GF-D8 (cell line): ENCODE measurements around the gene STX1A.
A peak's percentile ranks its signal among the peaks of the same experiment; 100 is the strongest.

Source experiments
- DNase-seq: peaks from one replicate; lab custom pipeline; 2025; lab: John Stamatoyannopoulos, UW

Gene STX1A

DNA sequence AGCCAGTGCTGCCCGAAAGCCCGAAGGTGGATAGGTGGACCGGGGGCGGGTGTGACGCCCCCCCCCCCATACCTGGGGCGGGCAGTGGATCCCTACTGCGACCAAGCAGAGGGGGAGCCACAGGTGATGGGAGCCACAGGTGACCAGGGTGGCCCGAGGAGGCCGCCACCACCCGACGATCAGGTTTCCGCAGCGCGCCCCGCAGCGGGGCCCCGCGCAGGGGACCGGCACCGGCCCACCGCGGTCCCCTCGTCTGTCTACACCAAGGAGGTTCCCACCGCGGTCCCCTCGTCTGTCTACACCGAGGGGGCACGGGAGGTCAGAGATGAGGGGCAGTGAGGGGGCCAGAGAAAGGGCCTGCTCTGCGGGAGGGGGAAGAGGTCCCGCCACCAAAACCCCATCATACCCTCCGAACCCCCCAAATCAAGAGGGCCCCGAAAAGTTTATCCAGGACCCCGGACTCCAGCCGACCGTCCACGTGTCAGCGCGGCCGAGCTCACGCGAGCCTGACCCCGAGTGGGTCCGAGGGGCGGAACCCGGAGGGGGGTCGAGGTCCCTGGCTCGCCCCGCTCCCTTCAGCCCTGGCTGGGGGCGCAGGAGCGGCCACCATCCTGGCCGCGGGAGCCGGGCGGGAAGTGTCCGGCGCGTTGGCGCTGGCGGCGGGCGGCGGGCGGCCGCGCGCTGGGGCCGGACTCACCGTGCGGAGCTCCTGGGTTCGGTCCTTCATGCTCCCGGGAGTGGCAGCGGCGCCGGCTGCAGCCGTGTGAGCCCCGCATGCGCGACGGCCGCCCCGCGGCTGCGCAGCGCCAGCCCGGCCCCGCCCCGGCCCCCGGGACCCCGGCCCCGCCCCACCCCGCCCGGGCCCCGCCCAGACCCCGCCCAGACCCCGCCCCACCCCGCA lies at the start of gene STX1A:
TSS of gene STX1A (minus strand) at position 765 of the 901 bp plus-strand sequence. CDS start at position 727, 38 bp downstream.
- peak; percentile 19 for DNase-seq

DNA sequence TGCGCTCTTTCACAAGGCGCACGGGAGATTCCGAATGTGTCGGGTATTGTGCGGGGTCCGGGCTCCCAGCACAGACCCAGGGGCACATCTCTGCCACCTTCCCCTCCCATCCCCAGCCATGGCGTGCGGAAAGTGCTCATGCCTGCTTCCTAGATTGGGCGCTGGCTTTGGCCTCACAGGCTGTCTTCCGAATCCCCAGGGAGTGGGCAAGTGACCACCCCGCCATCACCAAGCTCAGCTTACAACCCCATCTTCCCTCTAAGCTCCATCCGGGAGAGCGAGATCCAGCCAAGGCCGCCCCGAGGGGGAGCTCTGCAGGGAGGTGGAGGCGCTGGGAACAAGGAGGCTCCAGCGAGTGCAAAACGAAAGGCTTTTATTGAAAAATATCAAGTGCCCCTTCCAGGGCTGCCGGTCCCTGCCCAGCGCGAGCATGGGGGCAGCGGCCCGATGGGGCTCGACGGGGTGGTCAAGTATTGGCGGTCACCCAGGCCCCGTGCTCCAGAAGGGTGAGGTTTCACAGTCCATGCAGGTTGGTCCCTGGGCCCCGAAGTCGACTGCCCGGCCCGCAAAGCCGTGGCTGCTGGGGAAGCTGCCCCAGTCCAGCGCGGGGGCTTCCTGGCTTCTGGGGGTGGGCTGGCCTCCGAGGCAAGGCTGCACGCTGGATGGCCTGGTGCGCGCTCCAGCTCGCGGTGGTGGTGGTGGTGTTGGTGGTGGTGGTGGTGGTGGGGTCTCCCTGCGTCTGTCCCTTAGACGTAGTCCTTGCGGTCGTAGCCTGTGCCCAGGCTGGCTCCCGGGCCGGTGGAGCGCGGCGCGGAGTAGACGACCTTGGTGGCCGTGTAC lies 49.4 kb upstream of the STX1A start:
- no peak for DNase-seq

DNA sequence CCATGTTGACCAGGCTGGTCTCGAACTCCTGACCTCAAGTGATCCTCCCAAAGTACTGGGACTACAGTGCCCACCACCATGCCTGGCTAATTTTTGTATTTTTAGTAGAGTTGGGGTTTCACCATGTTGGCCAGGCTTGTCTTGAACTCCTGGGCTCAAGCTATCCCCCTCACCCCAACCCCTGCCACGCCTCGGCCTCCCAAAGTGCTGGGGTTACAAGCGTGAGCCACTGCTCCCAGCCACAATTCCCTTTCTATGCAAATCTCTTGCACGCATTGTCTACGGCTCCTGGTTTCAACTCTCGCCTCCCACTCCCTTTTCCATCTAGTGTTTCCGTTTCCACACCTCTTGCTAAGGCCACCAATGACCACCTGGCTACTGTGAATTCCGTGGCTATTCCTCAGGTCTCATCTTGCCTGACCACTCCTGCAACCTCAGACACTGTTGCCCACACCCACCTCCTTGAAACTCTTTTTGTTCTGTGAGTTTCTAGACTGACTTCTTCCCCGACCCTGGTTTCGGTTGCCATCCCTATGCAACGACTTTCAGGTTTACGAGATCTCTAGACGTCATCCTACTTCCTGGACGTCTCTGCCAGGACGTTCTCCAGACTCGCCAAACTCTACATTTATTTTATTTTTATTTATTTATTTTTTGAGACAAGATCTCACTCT lies 47.2 kb upstream of the STX1A start:
- no peak for DNase-seq

DNA sequence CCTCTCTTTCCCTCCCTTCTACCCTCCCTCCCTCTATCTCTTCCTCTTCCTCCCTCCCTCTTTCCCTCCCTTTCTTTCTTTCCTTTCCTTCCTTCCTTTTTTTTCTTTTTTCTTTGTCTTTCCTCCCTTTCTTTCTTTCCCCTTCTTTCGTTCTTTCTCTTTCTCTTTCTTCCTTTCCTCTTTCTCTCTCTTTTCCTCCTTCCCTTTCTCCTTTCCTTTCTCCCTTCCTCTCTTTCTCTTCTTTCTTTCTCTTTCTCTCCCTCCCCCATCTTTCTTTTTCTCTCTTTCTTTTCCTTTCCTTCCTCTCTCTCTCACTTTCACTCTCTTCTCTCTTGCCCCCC lies 43.2 kb upstream of the STX1A start:
- no peak for DNase-seq

DNA sequence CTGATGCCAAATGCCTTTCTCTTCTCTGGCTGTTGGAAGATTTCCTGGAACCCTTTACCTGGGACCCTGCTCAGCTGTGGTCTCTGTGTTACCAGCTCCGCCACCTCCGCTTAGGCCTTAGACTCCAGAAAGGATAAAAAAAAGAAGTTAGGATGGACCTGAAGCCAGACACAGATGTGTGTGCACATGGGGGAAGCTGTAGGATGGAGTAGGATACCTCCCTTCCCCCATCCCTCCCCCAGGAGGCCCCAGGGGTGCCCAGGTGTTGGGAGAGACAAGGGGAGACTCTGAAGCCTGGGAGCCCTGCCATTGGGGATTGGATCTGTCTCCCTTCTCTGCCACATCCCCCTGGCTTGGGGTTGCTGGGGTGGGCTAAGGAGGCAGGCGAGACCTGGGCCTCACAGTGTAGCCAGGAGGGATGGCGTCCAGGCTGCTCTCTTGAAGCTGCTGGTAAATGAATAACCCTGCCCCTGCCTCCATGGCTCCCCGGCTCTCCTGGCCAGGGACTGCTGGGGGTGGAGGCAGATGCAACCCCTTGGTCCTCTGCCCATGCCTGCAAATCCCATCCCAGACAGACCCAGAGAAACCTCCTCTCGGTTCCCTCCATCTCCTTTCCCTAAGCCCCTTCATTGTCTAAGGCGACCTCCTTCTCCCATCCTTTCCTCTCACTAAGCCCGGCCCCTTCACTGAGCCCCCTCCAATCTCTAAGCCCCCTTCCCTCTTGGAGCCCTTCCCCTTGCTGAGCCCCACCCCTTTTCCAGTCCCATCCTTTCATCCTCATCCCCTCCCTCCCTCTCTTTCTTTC lies 42.6 kb upstream of the STX1A start:
- DNase-seq, result no peak

DNA sequence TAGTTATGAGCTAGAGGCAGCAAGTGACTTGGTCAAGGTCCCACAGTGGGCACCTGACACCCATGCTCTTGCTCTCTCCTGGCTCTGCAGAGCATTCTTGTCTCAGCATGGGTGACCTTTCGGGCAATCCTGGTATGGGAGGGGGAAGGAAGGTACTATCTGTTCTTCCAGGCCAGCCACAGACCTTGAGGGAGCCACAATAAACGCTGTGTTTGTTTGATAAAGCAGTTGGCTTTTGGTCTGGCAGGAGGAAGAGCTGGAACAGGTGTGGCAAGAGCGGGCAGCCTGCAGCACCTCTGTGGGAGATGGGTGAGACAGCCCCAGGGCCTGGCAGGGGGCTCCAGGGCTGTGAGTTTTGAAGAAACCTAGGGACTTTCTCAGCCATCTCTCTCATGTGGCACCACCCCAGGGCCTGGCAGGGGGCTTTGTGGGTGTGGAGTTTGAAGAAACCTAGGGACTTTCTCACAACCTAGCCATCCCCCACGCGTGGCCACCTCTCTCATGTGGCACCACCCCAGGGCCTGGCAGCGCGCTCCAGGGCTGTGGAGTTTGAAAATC lies 39.2 kb upstream of the STX1A start:
- no peak for DNase-seq

DNA sequence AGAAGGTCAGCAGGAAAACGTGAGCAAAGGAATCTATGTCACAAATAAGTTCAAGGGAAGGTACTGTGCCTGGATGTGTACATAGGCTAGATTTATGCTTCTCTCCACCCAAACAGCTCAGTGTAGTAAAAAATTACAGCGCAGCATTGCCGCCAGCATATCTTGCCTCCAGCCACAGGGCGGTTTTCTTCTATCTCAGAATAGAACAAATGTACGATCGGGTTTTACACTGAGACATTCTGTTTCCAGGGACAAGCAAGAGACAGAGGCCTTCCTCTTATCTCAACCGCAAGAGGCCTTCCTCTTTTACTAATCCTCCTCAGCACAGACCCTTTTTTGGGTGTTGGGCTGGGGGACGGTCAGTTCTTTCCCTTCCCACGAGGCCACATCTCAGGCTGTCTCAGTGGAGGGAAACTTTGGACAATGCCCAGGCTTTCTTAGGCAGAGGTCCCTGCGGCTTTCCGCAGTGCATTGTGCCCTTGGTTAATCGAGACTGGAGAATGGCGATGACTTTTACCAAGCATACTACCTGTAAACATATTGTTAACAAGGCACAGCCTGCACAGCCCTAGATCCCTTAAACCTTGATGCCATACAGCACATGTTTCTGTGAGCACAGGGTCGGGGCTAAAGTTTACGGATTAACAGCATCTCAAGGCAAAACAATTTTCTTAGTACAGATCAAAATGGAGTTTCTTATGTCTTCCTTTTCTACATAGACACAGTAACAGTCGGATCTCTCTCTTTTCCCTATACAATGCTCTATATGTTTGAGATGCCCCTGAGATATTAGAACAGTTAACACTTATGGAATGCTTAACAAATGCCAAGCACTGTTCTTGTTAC lies 30.7 kb upstream of the STX1A start:
- DNase-seq, result peak; percentile 60

DNA sequence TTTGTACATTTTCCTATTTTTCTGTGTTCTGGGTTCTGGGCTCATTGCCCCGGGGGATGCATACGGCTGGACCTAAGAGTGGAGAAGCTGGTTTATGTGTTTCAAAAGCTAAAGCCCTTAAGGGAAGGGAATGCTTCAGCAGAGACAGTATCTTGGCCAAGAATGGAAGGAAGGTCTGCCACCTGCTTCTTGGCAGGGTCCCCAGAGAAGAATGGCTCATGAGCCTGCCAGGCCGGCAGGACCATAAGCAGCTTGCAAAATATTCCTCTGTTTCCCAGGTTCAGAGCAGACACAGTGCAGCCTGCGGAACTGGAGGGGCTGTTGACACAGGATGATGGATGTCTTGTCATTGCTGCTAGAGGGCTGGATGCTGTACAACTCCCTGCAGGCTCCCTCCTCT lies 26.9 kb upstream of the STX1A start:
- no peak for DNase-seq

DNA sequence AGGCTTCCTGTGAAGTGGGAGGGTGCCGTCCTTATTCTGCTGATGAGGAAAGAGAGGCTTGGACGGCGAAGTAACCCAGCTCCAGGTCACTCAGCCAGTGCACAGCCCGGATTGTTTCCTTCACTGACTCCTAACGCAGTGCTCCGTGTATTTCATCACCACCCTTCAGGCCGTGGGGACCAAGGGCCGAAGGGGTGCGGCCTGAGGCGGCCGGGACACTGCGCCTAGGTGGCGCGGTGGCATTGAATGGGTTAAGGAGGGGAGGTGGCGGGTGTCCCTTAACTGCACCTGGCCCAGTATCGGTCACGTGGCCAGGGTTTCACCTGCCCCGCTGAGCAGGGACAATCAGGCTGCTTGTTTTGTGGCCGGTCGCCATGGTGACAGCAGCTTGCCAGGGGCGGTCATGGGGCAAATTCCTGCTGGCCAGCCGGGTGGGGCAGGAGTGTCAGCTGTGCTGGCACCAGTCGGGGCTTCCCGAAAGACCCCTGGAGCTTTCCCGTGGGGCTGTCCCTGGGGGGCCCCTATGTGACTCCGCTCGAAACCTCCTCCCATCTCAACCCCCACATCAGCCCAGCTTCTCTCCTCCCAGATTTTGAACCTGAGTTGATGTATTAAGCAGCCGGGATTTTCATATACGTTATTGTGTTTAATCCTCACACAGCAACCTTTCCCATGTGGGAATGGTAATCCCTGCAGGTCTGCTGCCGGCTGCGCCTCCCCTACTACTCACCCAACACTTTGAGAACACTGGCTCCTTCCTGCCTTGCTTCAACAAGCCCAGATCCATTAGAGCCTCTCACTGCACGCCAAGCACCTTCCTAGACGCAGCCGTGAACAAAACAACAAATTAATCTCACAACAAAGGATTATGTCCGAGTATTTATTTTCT lies 23.5 kb upstream of the STX1A start:
- no peak for DNase-seq

DNA sequence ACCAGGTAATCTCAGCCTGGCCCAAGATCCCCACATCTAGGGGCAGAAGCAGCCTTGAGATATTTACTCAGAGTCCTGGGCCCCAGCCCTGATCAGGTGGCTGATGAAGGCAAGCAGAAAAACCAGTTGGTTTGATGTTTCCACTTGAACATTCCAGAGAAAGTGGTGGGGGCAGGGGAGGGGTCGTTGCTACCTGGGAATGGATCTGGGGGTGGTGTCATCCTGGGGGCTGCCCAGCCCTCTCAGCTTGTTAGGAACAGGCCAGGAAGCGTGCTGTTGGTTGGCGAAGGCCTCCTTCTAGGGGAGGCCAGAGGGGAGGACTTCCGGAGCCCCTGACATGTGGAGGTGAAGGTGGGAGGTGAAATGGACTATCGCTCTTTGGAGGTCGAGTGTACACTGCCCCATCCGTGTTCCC lies 22.9 kb upstream of the STX1A start:
- DNase-seq, result no peak

DNA sequence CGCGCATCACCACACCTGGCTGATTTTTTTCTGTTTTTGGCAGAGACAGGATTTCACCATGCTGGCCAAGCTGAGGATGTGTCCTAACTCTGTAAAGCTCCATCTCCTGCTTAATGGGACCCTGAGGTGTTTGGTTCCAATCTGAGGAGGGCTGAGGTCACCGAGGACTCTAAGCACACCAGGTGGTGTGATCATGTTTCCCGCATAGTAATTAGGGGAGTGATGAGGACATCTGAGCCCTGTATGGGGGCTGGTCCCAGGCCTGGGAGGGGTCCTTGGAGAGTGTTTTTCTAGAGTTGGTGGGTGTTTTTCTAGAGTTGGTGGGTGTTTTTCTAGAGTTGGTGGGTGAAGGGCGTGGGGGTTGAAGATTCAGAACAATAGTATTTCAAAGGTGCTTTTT lies 22.1 kb upstream of the STX1A start:
- no peak for DNase-seq

DNA sequence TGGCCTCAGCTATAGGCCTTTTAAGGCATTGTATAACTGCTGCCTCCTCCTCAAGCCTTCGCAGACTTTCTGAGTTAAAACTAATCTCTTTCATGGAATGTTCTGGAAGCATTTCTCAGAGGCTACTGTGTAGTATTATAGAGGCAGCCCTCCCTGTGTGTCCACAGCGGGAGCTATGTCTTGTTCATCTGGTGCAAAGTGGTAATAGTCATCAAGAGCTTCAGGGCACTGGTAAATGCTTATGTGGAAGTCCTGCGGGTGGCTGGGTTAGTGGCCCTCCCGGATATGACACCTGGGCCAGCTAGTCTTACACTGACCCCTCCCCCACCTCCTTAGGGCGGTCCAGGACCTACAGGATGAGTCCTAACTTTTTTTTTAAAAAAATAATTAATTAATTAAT lies 21.3 kb upstream of the STX1A start:
- DNase-seq, result no peak

DNA sequence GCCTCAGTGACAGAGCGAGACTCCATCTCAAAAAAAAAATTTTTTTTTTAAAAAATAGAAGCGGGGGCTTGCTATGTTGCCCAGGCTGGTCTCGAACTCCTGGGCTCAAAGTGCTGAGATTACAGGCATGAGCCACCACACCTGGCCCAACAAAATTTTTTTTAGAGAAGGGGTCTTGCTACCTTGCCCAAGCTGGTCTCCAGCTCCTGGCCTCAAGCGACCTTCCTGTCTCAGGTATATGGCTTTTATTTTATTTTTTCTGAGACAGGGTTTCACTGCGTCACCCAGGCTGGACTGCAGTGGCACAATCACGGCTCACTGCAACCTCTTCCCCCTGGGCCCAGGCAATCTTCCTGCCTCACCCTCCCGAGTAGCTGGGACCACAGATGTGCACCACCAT lies 20.7 kb upstream of the STX1A start:
- DNase-seq, result no peak

DNA sequence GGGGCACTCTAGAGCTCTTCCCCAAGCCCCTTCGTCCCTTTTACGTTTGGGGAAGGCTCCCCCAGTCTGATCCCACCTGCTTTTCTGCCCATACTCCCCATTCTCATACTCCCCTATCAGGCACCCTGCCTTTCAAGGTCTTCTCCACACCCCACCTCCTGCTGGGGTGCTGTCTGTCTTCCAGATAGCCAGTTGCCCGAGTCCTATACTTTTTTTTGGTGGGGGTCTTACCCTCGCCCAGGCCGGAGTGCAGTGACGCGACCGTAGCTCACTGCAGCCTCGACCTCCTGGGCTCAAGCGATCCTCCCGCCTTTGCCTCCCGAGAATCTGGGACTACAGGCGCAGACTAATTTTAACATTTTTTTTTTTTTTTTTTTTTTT lies 19.9 kb upstream of the STX1A start:
- no peak for DNase-seq

DNA sequence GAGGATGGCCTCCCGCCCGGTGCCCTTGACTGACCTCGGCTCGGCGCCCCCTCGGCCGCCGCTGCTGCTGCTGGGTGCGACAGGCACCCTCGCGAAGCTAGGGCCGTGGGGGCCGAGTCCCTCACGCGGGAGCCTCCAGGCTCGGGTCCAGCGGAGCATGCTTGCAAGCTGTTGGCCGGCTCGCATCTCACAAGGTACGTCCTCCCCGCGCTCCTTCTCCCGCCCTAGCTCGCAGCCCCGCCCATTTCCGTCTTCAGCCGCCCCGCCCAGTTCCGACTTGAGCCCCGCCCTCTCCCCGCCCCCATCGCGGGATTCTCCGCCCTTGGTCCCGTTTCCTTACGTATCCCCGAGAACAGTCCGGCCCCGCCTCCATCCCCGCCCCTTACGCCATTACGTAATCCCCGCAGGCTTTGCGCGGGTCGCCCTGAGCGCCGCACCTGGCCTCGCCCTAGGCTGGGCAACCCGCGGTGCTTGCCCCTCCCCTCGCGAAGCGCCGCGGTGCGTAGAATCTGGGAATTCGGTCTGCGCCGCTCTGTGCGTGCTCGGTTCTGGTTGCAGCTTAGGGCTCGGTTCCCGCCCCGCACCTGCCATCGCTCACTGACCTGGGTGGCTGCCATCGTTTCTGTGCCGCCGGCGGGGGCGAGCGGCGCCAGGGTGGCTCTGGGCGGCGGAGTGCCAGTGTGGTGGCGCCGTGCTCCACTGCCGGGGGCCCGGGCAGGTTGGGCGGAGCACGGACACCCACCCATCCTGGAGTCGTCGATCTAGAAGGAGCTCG lies 19.3 kb upstream of the STX1A start, which contains the start of gene ABHD11:
TSS of gene ABHD11 (minus strand) at position 191 of the 775 bp plus-strand sequence. CDS start at position 159, 32 bp downstream.
- DNase-seq, result peak; percentile 74

DNA sequence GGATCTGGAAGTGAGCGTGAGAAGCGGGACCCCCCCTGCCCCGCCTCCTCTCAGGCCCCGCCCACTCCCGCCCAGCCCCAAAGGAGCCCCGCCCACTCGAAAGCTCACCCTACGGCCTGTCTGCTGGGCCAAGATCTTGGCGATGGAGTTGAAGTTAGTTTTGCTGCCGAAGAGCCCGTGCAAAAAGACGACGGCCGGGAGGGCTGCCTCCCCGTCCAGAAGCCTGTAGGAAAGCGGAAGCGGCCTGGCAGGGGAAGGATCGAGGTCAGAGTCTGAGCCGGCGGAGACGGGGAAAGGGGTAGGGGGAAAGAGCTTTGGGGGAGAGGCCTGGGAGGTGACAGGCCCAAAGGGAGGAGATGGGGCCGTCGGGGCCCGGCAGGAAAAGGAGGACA lies 18.7 kb upstream of the STX1A start:
- DNase-seq, result no peak

DNA sequence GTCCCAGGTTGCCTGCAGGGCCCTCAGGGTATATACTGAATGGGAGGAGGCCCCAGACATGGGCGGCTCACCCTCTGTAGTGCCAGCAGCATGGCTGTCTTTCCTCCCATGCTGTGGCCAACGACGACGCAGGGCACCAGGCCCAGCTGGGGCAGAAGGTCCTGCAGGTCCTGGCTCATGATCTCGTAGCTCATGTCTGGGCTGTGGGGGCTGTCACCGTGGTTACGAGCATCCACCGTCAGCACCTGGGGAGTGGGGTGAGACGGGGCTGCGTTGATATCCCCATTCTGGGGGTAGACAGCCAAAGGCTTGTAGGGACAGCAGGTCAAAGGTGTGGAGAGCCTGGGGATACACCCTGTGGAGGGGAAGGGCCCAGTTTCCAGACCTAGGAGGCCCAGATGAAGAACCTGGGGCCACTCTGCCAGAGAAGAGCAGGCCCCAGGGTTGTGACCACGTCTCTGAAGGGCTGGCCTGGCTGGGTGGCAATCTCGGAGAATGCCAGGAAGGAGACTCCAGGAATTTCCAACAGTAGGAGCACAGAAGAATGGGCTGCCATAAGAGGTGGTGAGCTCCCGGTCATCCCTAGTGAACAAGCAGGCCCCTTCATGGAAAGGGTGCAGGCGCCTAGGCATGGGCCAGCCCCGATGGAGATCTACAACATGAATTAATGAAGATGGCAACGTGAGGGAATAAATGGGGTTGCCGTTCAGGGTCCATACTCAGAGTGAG lies 18.2 kb upstream of the STX1A start:
- DNase-seq, result no peak

DNA sequence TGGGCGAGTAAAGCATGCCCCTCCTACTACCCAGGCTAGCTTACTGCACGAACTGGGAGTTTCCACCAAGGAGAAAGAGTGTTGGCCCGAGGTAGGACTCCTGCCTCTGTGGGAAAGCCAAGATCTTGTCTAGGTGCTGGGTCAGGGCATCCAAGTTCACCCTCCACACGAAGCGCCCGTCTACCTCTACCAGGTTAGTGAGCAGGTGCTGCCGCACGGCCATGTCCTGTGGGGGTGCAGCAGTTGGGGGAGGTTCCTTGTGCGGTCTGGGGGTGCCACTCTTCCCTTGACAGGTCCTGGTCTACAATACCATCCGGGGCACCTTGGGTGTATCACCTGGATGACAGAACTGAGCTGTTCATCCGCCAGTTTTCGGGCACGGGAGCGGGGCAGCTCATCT lies 17.4 kb upstream of the STX1A start:
- no peak for DNase-seq
